Posterior cingulate gyrus (tissue), 11 donors: ENCODE measurements around the gene SLAIN2.
"Not testable (repeated sequence)": the region's sequence is repeated elsewhere in the genome, so short reads cannot be mapped to it uniquely, and the experiment has no call there.

ENCODE experiments used
- DNase-seq, 10 donors: peaks; one replicate each; pipeline versions ENCODE4 v3.0.0 to v3.0.0-alpha.2; 2020 to 2021; ENCODE audit warnings: mixed read lengths in 3 of 10
- intact Hi-C: fragments of 100-400 bp; cut with DNase I; formaldehyde crosslinking; loops from one replicate; pipeline ENCODE4 v1.15.1; 2023

Gene SLAIN2

DNA sequence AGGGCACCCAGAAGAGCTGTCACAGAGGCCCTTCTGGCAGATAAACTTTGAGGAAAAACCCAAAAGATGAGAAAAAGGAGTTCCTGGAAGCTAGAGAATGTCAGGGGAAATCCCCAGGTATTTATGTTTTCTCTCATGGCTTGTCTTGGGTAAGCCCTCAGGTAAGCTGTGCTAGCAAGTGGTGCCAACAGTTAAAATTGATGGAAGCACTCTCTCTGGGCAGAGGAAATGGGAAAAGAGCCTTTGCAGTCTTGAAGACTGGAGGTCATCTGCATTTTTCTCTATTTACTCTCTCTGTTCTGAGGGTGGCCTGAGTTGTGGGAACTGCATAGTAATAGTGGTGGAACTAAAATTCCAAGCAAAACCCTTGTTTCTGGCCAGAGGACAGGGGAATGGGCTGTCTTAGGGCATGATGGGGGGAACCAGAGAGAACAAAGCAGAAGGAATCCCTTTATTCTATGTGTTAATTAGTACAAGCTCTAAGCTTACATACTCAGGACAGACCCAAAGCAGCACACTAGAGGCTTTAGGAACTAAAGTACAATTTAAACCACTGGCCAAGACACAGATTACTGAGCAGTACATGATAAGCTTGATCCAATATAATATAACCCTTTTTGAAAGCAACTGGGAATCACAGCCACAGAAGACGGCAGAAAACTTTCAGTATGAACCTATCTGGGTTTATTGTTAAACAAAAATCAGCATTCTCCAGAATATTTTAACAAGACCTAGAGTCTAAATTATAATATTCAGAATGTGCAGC, 88.6 kb downstream of the SLAIN2 start:
- no peak for DNase-seq
- intact Hi-C loops = no loop called here

DNA sequence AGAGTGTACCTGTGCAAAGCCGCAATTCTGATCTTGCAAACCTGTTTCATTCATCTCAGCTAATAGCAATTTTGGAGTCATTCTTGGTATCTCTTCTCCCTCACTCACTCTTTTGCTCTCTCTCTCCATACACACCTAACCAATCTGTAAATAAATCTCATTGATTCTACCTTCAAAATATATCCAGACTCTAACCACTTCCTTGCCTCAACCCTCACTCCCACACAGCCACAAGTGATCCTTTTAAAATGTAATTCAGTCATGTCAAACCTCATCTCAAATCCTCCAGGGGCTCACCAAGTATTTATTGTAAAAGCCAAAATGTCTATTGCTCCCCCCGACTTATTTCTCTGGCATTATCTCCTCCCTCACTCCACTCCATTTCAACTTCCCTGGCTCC, 90.1 kb downstream of the SLAIN2 start:
- no peak for DNase-seq
- intact Hi-C loops = no loop called here

GRCh38 chr4:48432017-48432416, 90.7 kb downstream of the SLAIN2 start:
- intact Hi-C loops = no loop called here
- DNase-seq = no peak

DNA sequence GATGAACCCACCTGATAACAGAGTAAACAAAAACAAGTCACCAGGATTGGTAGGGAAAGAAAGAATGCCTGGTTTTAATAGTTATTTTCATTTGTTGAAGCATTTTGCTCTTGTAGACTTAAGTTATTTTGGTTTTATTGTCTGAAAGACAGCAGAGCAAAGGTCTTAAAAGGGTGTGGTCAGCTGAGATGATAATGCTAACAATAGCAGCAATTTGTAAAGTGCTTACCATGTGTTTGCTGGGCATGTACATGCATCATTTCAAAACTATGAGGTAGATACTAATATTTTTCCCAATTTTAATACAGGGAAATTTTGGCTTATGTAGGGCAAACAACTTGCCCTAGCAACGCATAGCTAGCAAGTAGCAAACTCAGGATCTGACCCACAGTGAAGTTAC, 95.0 kb downstream of the SLAIN2 start:
- DNase-seq = no peak
- intact Hi-C loops = no loop called here

DNA sequence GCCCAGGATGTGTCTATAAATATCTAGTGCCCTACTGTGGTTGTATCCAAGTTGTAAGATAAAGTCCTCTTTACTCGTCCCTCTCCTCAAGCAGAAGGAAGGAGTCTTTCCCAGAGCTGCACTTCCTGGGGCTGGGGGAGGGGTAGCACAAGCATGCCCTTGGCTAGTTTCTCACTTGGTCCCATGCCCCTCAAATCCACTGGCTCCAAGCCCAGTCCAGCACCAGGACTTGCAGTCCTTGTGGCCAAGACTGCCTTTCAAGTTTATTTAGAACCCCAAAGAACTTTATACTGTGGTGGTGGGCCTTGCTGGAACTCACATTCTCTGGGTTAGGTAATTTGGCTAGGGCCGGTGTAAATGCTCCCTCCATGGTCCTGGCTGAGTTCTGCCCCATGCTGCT, 98.7 kb downstream of the SLAIN2 start:
- DNase-seq = peak in 7 of 10 donors; percentile 23 to 84 (median 41)
- intact Hi-C loops = no loop called here

- intact Hi-C loops, DNase-seq: not testable (repeated sequence)
These were observed 99.6 kb downstream of the SLAIN2 start for GRCh38 chr4:48440914-48441313.

DNA sequence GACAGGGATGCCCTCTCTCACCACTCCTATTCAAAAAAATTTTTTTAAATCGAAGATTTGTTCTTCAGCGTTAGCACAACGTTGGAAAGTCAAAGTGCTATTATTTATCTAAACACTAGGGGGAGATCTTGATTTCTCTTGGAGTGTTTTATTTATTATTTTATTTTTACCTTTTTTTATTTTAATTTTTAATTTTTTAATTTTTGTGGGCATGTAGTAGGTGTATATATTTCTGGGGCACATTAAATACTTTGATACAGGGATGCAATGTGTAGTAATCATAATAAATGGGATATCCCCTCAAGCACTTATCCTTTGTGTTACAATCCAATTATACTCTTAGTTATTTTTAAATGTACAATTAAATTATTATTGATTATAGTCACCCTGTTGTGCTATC, 104.4 kb downstream of the SLAIN2 start:
- DNase-seq = no peak
- intact Hi-C loops = loop anchor here (2.0 kb wide), 1 partner anchor 517 kb away; no protein-coding TSS in a partner anchor

DNA sequence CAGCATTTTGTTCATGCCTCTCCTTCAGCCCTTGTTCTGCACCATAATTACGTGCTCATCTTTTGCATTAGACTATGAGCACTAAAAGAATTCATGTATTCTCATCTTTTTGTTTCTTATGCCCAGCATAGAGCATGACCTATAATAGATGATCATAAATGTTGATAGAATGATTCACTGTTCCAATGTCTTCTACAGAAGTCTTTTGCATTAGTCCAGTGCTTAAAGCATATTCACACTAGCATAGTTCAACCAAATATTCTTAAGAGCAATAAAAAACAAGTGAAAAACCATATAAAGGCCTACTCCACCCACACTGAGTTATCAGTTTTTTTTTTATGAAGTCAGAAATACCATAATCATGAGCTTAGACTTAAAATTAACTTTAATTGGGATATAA, 105.3 kb downstream of the SLAIN2 start:
- intact Hi-C loops = loop anchor here (2.0 kb wide), 1 partner anchor 516 kb away; no protein-coding TSS in a partner anchor
- DNase-seq = no peak

GRCh38 chr4:48449151-48449550, 107.8 kb downstream of the SLAIN2 start:
- intact Hi-C loops = no loop called here
- no peak for DNase-seq

GRCh38 chr4:48450740-48451139, 109.4 kb downstream of the SLAIN2 start:
- intact Hi-C loops = no loop called here
- no peak for DNase-seq

GRCh38 chr4:48451656-48452055, 110.3 kb downstream of the SLAIN2 start:
- intact Hi-C loops, DNase-seq: not testable (repeated sequence)

GRCh38 chr4:48454591-48454990, 113.3 kb downstream of the SLAIN2 start:
- intact Hi-C loops = no loop called here
- no peak for DNase-seq

GRCh38 chr4:48461000-48461399, 119.7 kb downstream of the SLAIN2 start:
- DNase-seq = no peak
- intact Hi-C loops = no loop called here

GRCh38 chr4:48462363-48462762, 121.0 kb downstream of the SLAIN2 start:
- no peak for DNase-seq
- intact Hi-C loops = no loop called here

- intact Hi-C loops = no loop called here
- no peak for DNase-seq
These were observed 126.1 kb downstream of the SLAIN2 start for GRCh38 chr4:48467442-48467841.

GRCh38 chr4:48467891-48468290, 126.6 kb downstream of the SLAIN2 start:
- intact Hi-C loops = no loop called here
- DNase-seq = no peak

GRCh38 chr4:48470137-48470536, 128.8 kb downstream of the SLAIN2 start:
- no peak for DNase-seq

DNA sequence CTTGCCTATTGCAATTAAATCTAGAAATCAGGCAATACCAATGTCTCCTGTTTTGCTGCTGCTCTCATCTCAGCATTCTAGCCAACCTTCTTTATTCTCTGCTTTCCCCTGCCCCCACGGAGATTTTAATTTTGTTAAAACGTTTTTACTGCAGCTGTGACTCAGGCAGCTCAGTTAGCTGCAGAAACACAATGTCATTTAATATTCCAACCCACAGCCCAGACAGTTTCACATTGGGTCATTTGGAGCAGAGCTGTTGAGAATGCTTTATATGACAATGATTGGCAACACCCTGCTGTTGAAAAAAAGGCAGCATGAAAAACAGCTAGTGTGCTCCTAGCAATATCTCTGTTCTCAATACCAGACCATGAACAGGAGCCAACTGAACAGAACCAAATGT, 129.2 kb downstream of the SLAIN2 start:
- intact Hi-C loops = no loop called here
- no peak for DNase-seq

More at GRCh38 chr4:48470137-48470536, 128.8 kb downstream of the SLAIN2 start:
- intact Hi-C loops = no loop called here

GRCh38 chr4:48472794-48473193, 131.5 kb downstream of the SLAIN2 start:
- intact Hi-C loops = no loop called here
- DNase-seq = no peak

GRCh38 chr4:48475770-48476169, 134.4 kb downstream of the SLAIN2 start:
- no peak for DNase-seq
- intact Hi-C loops = no loop called here
